Measurements from ENCODE around the gene CLCN6.

GRCh38 chr1:11774753-11775152, 31.2 kb upstream of the CLCN6 start:
- TF ChIP-seq RAD21 (conservative IDR thresholded peaks at IDR 0.05) (no peak), EP300 (conservative IDR thresholded peaks at IDR 0.05; ENCODE audit: poor library complexity, severe bottlenecking) (no peak), TAF1 (IDR thresholded peaks at IDR 0.05; ENCODE audit: low read depth) (no peak), EZH2 (IDR thresholded peaks at IDR 0.05; ENCODE audit: borderline replicate concordance, insufficient read depth, low read length, poor library complexity, severe bottlenecking) (no peak), MXI1 (conservative IDR thresholded peaks at IDR 0.05; ENCODE audit: poor library complexity, severe bottlenecking) (no peak)
- TF ChIP-seq, protein P1, sequence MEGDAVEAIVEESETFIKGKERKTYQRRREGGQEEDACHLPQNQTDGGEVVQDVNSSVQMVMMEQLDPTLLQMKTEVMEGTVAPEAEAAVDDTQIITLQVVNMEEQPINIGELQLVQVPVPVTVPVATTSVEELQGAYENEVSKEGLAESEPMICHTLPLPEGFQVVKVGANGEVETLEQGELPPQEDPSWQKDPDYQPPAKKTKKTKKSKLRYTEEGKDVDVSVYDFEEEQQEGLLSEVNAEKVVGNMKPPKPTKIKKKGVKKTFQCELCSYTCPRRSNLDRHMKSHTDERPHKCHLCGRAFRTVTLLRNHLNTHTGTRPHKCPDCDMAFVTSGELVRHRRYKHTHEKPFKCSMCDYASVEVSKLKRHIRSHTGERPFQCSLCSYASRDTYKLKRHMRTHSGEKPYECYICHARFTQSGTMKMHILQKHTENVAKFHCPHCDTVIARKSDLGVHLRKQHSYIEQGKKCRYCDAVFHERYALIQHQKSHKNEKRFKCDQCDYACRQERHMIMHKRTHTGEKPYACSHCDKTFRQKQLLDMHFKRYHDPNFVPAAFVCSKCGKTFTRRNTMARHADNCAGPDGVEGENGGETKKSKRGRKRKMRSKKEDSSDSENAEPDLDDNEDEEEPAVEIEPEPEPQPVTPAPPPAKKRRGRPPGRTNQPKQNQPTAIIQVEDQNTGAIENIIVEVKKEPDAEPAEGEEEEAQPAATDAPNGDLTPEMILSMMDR (IDR thresholded peaks at IDR 0.05; ENCODE audit: poor library complexity, severe bottlenecking): no peak
- TF ChIP-seq, protein P2, sequence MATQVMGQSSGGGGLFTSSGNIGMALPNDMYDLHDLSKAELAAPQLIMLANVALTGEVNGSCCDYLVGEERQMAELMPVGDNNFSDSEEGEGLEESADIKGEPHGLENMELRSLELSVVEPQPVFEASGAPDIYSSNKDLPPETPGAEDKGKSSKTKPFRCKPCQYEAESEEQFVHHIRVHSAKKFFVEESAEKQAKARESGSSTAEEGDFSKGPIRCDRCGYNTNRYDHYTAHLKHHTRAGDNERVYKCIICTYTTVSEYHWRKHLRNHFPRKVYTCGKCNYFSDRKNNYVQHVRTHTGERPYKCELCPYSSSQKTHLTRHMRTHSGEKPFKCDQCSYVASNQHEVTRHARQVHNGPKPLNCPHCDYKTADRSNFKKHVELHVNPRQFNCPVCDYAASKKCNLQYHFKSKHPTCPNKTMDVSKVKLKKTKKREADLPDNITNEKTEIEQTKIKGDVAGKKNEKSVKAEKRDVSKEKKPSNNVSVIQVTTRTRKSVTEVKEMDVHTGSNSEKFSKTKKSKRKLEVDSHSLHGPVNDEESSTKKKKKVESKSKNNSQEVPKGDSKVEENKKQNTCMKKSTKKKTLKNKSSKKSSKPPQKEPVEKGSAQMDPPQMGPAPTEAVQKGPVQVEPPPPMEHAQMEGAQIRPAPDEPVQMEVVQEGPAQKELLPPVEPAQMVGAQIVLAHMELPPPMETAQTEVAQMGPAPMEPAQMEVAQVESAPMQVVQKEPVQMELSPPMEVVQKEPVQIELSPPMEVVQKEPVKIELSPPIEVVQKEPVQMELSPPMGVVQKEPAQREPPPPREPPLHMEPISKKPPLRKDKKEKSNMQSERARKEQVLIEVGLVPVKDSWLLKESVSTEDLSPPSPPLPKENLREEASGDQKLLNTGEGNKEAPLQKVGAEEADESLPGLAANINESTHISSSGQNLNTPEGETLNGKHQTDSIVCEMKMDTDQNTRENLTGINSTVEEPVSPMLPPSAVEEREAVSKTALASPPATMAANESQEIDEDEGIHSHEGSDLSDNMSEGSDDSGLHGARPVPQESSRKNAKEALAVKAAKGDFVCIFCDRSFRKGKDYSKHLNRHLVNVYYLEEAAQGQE (IDR thresholded peaks at IDR 0.05; ENCODE audit: borderline replicate concordance): no peak
